ENCODE data around the gene NBL1. TPM values are rescaled to one million over a fixed set of nuclear protein-coding genes. Genes with fewer than 3 reads are reported as not detected.

NBL1 gene
- total RNA-seq, 1 experiment from 2014 or later, result 36.9 TPM

GRCh38 chr1:19640363-19641316 is 3.5 kb upstream of the NBL1 start:
- no peak overlapping the region for H2AFZ ChIP-seq
- DNase-seq, result peak in 1 of 2 experiments; percentile 39
- POLR2A ChIA-PET (ENCODE audit: unreplicated experiment), result no interaction called here
- no peaks in the 10 kb centered on the region for H3K36me3 ChIP-seq (ENCODE audit: low read depth)
- no peaks in the 10 kb centered on the region for H3K9me2 ChIP-seq (ENCODE audit: insufficient read depth)
- no peak overlapping the region for H3K4me3 ChIP-seq
- intact Hi-C loops (cut with micrococcal nuclease; ENCODE audit: unreplicated experiment), result no loop called here
- CTCF ChIA-PET, result interaction anchor here (0.6 to 1.1 kb wide), 2 partner anchors 13 to 170 kb away, joined by 3 to 4 read pairs; no protein-coding TSS in a partner anchor
- H3F3A ChIP-seq (ENCODE audit: insufficient read depth, low read depth), result peaks cover 13% of the 10 kb centered on the region; the same call in 1 of the 2 replicates
- H3K9me3 ChIP-seq (ENCODE audit: insufficient read depth, low read depth), result no peaks in the 10 kb centered on the region
- BruUV-seq (replicated peaks), result no TSS peak
- H3K79me2 ChIP-seq (ENCODE audit: low read depth), result no peaks in the 10 kb centered on the region
- H3K27ac ChIP-seq, result no peak overlapping the region
- H3K27me3 ChIP-seq (ENCODE audit: insufficient read depth, low read depth), result no peaks in the 10 kb centered on the region
- H3K4me2 ChIP-seq, result peak overlapping the region; percentile 18; the same call in 1 of the 2 replicates
- no peaks in the 10 kb centered on the region for H4K20me1 ChIP-seq (ENCODE audit: insufficient read depth)
- no peak for TF ChIP-seq EZH2 (IDR thresholded peaks at IDR 0.05; ENCODE audit: low read depth)
- no peak for TF ChIP-seq CTCF (conservative IDR thresholded peaks at IDR 0.05)
- peaks cover 22% of the 10 kb centered on the region for H3K4me1 ChIP-seq (replicated peaks; ENCODE audit: insufficient read depth)

- Histone ChIP-seq H3K79me2 (ENCODE audit: low read depth) (no peaks in the 10 kb centered on the region), H3K4me1 (replicated peaks; ENCODE audit: insufficient read depth) (peaks cover 35% of the 10 kb centered on the region), H3F3A (ENCODE audit: insufficient read depth, low read depth) (peaks cover 13% of the 10 kb centered on the region; the same call in 1 of the 2 replicates), H3K4me2 (peak overlapping the region; percentile 36; the same call in 1 of the 2 replicates), H3K36me3 (ENCODE audit: low read depth) (no peaks in the 10 kb centered on the region), H4K20me1 (ENCODE audit: insufficient read depth) (no peaks in the 10 kb centered on the region), H3K9me2 (ENCODE audit: insufficient read depth) (no peaks in the 10 kb centered on the region), H3K4me3 (no peak overlapping the region; the same call in 1 of the 2 replicates), H3K9me3 (ENCODE audit: insufficient read depth, low read depth) (no peaks in the 10 kb centered on the region), H3K27ac (no peak overlapping the region), H3K27me3 (ENCODE audit: insufficient read depth, low read depth) (no peaks in the 10 kb centered on the region), H2AFZ (no peak overlapping the region)
- no TSS peak for BruUV-seq (replicated peaks)
- peak; percentile 42 to 44 for DNase-seq
- intact Hi-C loops (cut with micrococcal nuclease; ENCODE audit: unreplicated experiment), result no loop called here
- TF ChIP-seq EZH2 (IDR thresholded peaks at IDR 0.05; ENCODE audit: low read depth), result no peak
- no peak for TF ChIP-seq CTCF (conservative IDR thresholded peaks at IDR 0.05)
- ChIA-PET POLR2A (ENCODE audit: unreplicated experiment) (no interaction called here), CTCF (interaction anchor here (0.6 kb wide), 1 partner anchor 26 kb away, joined by 4 read pairs; no protein-coding TSS in a partner anchor)
These were observed 990 bp upstream of the NBL1 start for GRCh38 chr1:19643121-19643520.

GRCh38 chr1:19644395-19644680 is 227 bp downstream of the NBL1 start:
- Histone ChIP-seq H4K20me1 (ENCODE audit: insufficient read depth) (no peaks in the 10 kb centered on the region), H3K4me1 (replicated peaks; ENCODE audit: insufficient read depth) (peaks cover 35% of the 10 kb centered on the region), H3K9me2 (ENCODE audit: insufficient read depth) (no peaks in the 10 kb centered on the region), H3K79me2 (ENCODE audit: low read depth) (no peaks in the 10 kb centered on the region), H3F3A (ENCODE audit: insufficient read depth, low read depth) (peaks cover 13% of the 10 kb centered on the region; the same call in 1 of the 2 replicates), H3K27me3 (ENCODE audit: insufficient read depth, low read depth) (no peaks in the 10 kb centered on the region), H3K36me3 (ENCODE audit: low read depth) (no peaks in the 10 kb centered on the region), H3K4me3 (peak overlapping the region; percentile 66; the same call in 1 of the 2 replicates), H3K4me2 (peak overlapping the region; percentile 86), H3K9me3 (ENCODE audit: insufficient read depth, low read depth) (no peaks in the 10 kb centered on the region), H2AFZ (no peak overlapping the region), H3K27ac (no peak overlapping the region)
- intact Hi-C loops (cut with micrococcal nuclease; ENCODE audit: unreplicated experiment), result no loop called here
- TF ChIP-seq EZH2 (IDR thresholded peaks at IDR 0.05; ENCODE audit: low read depth) (no peak), CTCF (conservative IDR thresholded peaks at IDR 0.05) (no peak)
- POLR2A ChIA-PET (ENCODE audit: unreplicated experiment), result interaction anchor here (0.5 to 0.7 kb wide), 2 partner anchors 159 to 282 kb away, joined by 6 to 24 read pairs; partner anchors contain the start of gene CAPZB
- no TSS peak for BruUV-seq (replicated peaks)
- DNase-seq, result no peak
- CTCF ChIA-PET, result no interaction called here

All from PC-9 (cell line).